Mesothelial cell of epicardium (in vitro differentiated cells): Measurements from ENCODE around the gene EIF3A. TPM values are rescaled to one million over a fixed set of nuclear protein-coding genes. Genes with fewer than 3 reads are reported as not detected.

Experiments used
- DNase-seq, 2 experiments: peaks; one replicate each; pipeline ENCODE4 v3.0.0; 2021; ENCODE audit warnings: low spot score in 2 of 2; ENCODE audit not compliant: unreplicated experiment in 2 of 2
- H3K27ac Mint-ChIP-seq: 2 replicates; pipeline ENCODE4 v1.8.0; 2021; ENCODE audit warnings: mixed read lengths
- H3K27me3 Mint-ChIP-seq: 2 replicates; pipeline ENCODE4 v1.8.0; 2021; ENCODE audit warnings: low read depth, mixed read lengths
- H3K36me3 Mint-ChIP-seq: 2 replicates; pipeline ENCODE4 v1.8.0; 2021; ENCODE audit warnings: mixed read lengths
- H3K4me1 Mint-ChIP-seq: 2 replicates; pipeline ENCODE4 v1.8.0; 2021; ENCODE audit warnings: mixed read lengths
- H3K4me3 Mint-ChIP-seq: 2 replicates; pipeline ENCODE4 v1.8.0; 2021; ENCODE audit warnings: mild to moderate bottlenecking, moderate library complexity, mixed read lengths
- H3K9me3 Mint-ChIP-seq: 2 replicates; pipeline ENCODE4 v1.8.0; 2021; ENCODE audit warnings: mixed read lengths
- CTCF ChIP-seq: fragments of 200-600 bp; sonication (generic); IDR thresholded peaks from one replicate; pipeline ENCODE4 v1.5.0; 2021; ENCODE audit warnings: antibody characterized with exemption; ENCODE audit not compliant: unreplicated experiment
- total RNA-seq: library from RNA; stranded (reverse); gene quantifications from 3 replicates; pipeline ENCODE4 v1.2.1, GENCODE V29; 2021

EIF3A gene
- total RNA-seq, 1 donor from 2014 or later, result 145 TPM

GRCh38 chr10:119061352-119061751 lies 19.3 kb downstream of the EIF3A start:
- Mint-ChIP-seq H3K4me1 (peaks cover 4% of the 10 kb centered on the region), H3K36me3 (peaks cover 63% of the 10 kb centered on the region), H3K9me3 (no peaks in the 10 kb centered on the region), H3K27ac (peak overlapping the region; percentile 43), H3K4me3 (no peak overlapping the region), H3K27me3 (no peaks in the 10 kb centered on the region)
- TF ChIP-seq CTCF, result no peak
- no peak for DNase-seq

- Mint-ChIP-seq H3K27ac (no peak overlapping the region), H3K36me3 (peaks cover 62% of the 10 kb centered on the region)
- no peak for TF ChIP-seq CTCF
Observed at GRCh38 chr10:119060107-119060506, 20.5 kb downstream of the EIF3A start.

GRCh38 chr10:119059557-119059956 lies 21.1 kb downstream of the EIF3A start:
- Mint-ChIP-seq H3K9me3 (no peaks in the 10 kb centered on the region), H3K27me3 (no peaks in the 10 kb centered on the region), H3K36me3 (peaks cover 64% of the 10 kb centered on the region), H3K27ac (no peak overlapping the region), H3K4me1 (peaks cover 4% of the 10 kb centered on the region), H3K4me3 (no peak overlapping the region)
- TF ChIP-seq CTCF, result no peak
- DNase-seq, result no peak

More at GRCh38 chr10:119060107-119060506, 20.5 kb downstream of the EIF3A start:
- Mint-ChIP-seq H3K4me3 (no peak overlapping the region), H3K9me3 (no peaks in the 10 kb centered on the region), H3K27me3 (no peaks in the 10 kb centered on the region), H3K4me1 (peaks cover 4% of the 10 kb centered on the region)
- DNase-seq, result no peak

- TF ChIP-seq CTCF, result no peak
- H3K36me3 Mint-ChIP-seq, result peaks cover 68% of the 10 kb centered on the region
Observed at GRCh38 chr10:119058010-119058409, 22.6 kb downstream of the EIF3A start.

GRCh38 chr10:119055472-119055871 lies 25.1 kb downstream of the EIF3A start:
- no peak overlapping the region for H3K27ac Mint-ChIP-seq
- H3K9me3 Mint-ChIP-seq, result peaks cover 9% of the 10 kb centered on the region
- H3K4me1 Mint-ChIP-seq, result peaks cover 4% of the 10 kb centered on the region
- H3K27me3 Mint-ChIP-seq, result no peaks in the 10 kb centered on the region
- H3K36me3 Mint-ChIP-seq, result peaks cover 78% of the 10 kb centered on the region
- TF ChIP-seq CTCF, result no peak
- DNase-seq, result no peak
- no peak overlapping the region for H3K4me3 Mint-ChIP-seq

More at GRCh38 chr10:119058010-119058409, 22.6 kb downstream of the EIF3A start:
- Mint-ChIP-seq H3K4me1 (peaks cover 4% of the 10 kb centered on the region), H3K4me3 (no peak overlapping the region), H3K27me3 (no peaks in the 10 kb centered on the region), H3K27ac (no peak overlapping the region), H3K9me3 (peaks cover 3% of the 10 kb centered on the region)
- no peak for DNase-seq

GRCh38 chr10:119051775-119052174 lies 28.8 kb downstream of the EIF3A start:
- H3K9me3 Mint-ChIP-seq, result peaks cover 9% of the 10 kb centered on the region
- no peak for DNase-seq
- no peak for TF ChIP-seq CTCF
- H3K36me3 Mint-ChIP-seq, result peaks cover 74% of the 10 kb centered on the region
- no peak overlapping the region for H3K27ac Mint-ChIP-seq
- H3K4me1 Mint-ChIP-seq, result peaks cover 2% of the 10 kb centered on the region
- H3K4me3 Mint-ChIP-seq, result no peak overlapping the region
- no peaks in the 10 kb centered on the region for H3K27me3 Mint-ChIP-seq
